ENCODE results near the gene ATP6V0A4. TPM values are rescaled to one million over a fixed set of nuclear protein-coding genes. Genes with fewer than 3 reads are reported as not detected.

ATP6V0A4 gene
- not detected in 2 replicates for total RNA-seq

DNA sequence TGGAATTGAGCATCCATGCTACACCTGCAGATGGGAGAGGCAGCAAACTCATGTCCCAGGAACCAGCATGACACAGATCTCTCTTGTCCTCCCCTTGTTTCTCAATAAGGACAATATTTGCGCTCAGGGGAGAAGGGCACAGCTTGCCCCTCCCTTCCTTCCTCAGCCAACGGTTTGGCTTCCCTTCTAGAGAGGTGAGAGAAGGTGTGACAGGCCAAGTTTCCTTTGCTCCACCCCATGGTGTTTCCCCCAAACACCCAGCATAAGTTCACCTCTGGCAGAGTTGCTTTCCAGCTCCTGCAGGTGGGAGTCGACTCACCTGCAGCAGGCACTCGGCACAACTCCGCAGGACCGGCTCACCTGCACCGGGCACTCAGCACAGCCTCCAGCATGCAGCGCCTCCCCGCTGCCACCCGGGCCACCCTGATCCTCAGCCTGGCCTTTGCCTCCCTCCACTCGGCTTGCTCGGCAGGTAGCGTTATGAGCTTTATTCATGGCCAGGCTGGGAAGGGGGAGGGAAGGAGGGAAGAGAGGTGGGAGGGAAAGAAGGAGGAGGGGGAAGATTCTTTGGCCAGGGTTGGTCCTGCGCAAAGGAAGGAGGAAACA, at the start of gene ATP6V0A4, which contains the start of gene TMEM213:
Gene ATP6V0A4, minus strand, starts transcription at position 482 of the 606 bp plus-strand sequence. CDS start 26,949 bp downstream, outside the sequence.
Gene TMEM213, plus strand, starts transcription at position 280 of the 606 bp plus-strand sequence. Its CDS starts 111 bp downstream, at position 391.
- Mint-ChIP-seq H3K27ac (no peak within 1 kb of the TSS), H3K4me3 (no peak within 1 kb of the TSS), H3K36me3 (ENCODE audit: low read depth) (no peaks in the 10 kb centered on the region), H3K4me1 (no peaks in the 10 kb centered on the region), H3K9me3 (no peaks in the 10 kb centered on the region), H3K27me3 (no peaks in the 10 kb centered on the region)
- no peak for DNase-seq
- CTCF ChIA-PET = no interaction called here
- intact Hi-C loops (cut with micrococcal nuclease) = no loop called here
- POLR2A ChIA-PET = no interaction called here
- no peak for TF ChIP-seq CTCF (IDR thresholded peaks at IDR 0.05)
- ATAC-seq (ENCODE audit: low read depth) = no peak

- TF ChIP-seq CTCF (IDR thresholded peaks at IDR 0.05) = no peak
- POLR2A ChIA-PET = no interaction called here
- CTCF ChIA-PET = no interaction called here
- Mint-ChIP-seq H3K4me1 (no peaks in the 10 kb centered on the region), H3K4me3 (no peak overlapping the region), H3K9me3 (peaks cover 3% of the 10 kb centered on the region), H3K27me3 (no peaks in the 10 kb centered on the region), H3K27ac (no peak overlapping the region), H3K36me3 (ENCODE audit: low read depth) (no peaks in the 10 kb centered on the region)
- intact Hi-C loops (cut with micrococcal nuclease) = no loop called here
- ATAC-seq (ENCODE audit: low read depth) (no peak), DNase-seq (no peak)
Observed at GRCh38 chr7:138845711-138846110, 47.7 kb upstream of the ATP6V0A4 start.

- ChIA-PET CTCF (no interaction called here), POLR2A (no interaction called here)
- H3K36me3 Mint-ChIP-seq (ENCODE audit: low read depth) = no peaks in the 10 kb centered on the region
- no peak for TF ChIP-seq CTCF (IDR thresholded peaks at IDR 0.05)
- no peak for ATAC-seq (ENCODE audit: low read depth)
- peaks cover 3% of the 10 kb centered on the region for H3K27me3 Mint-ChIP-seq
- H3K27ac Mint-ChIP-seq = no peak overlapping the region
- no peak overlapping the region for H3K4me3 Mint-ChIP-seq
- no peaks in the 10 kb centered on the region for H3K4me1 Mint-ChIP-seq
- no peaks in the 10 kb centered on the region for H3K9me3 Mint-ChIP-seq
- intact Hi-C loops (cut with micrococcal nuclease) = no loop called here
- no peak for DNase-seq
Observed at GRCh38 chr7:138843632-138844580, 45.9 kb upstream of the ATP6V0A4 start.

DNA sequence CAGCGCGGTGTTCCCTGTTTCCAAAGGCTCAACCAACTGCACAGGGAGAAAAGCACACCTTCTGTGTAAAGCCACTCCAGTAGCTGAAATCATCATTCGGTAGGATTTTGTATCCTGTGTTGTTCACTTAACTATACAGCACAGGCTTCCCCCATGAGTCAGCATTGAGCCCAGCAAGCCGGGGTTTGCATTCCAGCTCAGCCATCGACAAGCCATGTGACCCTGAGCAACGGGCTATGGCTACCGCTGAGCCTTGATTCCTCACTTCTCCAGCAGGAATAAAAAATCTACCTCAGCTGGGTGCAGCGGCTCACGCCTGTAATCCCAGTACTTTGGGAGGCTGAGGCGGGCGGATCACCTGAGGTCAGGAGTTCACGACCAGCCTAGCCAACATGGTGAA, 44.1 kb upstream of the ATP6V0A4 start:
- Mint-ChIP-seq H3K27me3 (peaks cover 3% of the 10 kb centered on the region), H3K4me1 (no peaks in the 10 kb centered on the region), H3K4me3 (no peak overlapping the region), H3K9me3 (no peaks in the 10 kb centered on the region), H3K36me3 (ENCODE audit: low read depth) (no peaks in the 10 kb centered on the region), H3K27ac (no peak overlapping the region)
- ChIA-PET CTCF (no interaction called here), POLR2A (interaction anchor here (0.6 kb wide), 1 partner anchor 102 kb away, joined by 3 read pairs; no protein-coding TSS in a partner anchor)
- TF ChIP-seq CTCF (IDR thresholded peaks at IDR 0.05) = no peak
- no peak for DNase-seq
- ATAC-seq (ENCODE audit: low read depth) = no peak
- intact Hi-C loops (cut with micrococcal nuclease) = no loop called here

DNA sequence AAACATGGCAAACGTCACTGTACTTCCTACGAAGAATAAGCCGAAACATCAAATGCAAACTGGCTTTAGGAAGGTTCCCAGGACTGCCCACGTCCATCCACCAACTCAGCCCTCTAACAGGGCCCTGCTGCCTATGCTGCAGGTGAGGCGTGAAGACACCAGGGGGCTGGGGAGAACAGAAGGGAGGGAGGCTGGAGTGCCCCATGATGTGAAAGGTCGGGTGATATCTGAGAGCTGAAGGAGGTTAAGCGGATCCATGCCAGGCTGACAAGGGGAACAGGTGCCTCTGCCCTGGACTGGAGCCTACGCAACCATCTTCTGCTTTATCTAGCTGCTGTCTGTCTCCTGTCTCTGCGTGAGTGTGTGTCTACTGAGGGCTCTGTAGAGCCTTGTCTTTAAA, 40.2 kb upstream of the ATP6V0A4 start:
- Mint-ChIP-seq H3K36me3 (ENCODE audit: low read depth) (no peaks in the 10 kb centered on the region), H3K27ac (no peak overlapping the region), H3K4me3 (no peak overlapping the region), H3K9me3 (no peaks in the 10 kb centered on the region), H3K4me1 (no peaks in the 10 kb centered on the region), H3K27me3 (peaks cover 5% of the 10 kb centered on the region)
- ATAC-seq (ENCODE audit: low read depth) (no peak), DNase-seq (no peak)
- POLR2A ChIA-PET = no interaction called here
- intact Hi-C loops (cut with micrococcal nuclease) = no loop called here
- CTCF ChIA-PET = no interaction called here
- TF ChIP-seq CTCF (IDR thresholded peaks at IDR 0.05) = no peak
